Head of caudate nucleus (tissue), 42 donors: ENCODE data around the gene CALCOCO1.
"Not testable (repeated sequence)": the region's sequence is repeated elsewhere in the genome, so short reads cannot be mapped to it uniquely, and the experiment has no call there.

Source experiments
- DNase-seq, 42 donors: peaks; one replicate each; pipeline versions ENCODE4 v3.0.0 to v3.0.0-alpha.2; 2020 to 2021; ENCODE audit warnings: mixed read lengths in 7 of 42
- intact Hi-C: fragments of 100-400 bp; cut with DNase I; formaldehyde crosslinking; loops from one replicate; pipeline ENCODE4 v1.15.0; 2022

CALCOCO1 gene

DNA sequence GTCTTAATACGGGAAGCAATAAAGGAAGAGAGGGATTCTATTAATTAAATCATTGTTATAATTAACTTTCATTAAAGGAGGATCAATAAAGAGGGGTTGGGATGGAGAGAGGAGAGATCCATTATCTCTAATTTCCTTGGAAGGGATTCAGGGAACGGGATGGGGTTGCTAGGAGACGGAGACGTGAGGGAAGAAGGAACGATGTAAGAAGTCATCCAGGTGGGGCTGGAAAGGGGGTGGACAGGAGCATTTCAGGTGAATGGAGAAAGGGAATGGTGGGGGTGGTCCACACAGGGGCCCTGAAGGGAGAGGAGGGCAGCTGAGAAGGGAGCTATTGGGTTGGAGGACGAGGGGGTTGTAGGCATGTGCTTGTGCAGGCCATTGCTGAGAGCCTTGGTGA, 17.2 kb downstream of the CALCOCO1 start:
- peak in 25 of 42 donors; percentile 15 to 76 (median 49) for DNase-seq
- intact Hi-C loops, result no loop called here

DNA sequence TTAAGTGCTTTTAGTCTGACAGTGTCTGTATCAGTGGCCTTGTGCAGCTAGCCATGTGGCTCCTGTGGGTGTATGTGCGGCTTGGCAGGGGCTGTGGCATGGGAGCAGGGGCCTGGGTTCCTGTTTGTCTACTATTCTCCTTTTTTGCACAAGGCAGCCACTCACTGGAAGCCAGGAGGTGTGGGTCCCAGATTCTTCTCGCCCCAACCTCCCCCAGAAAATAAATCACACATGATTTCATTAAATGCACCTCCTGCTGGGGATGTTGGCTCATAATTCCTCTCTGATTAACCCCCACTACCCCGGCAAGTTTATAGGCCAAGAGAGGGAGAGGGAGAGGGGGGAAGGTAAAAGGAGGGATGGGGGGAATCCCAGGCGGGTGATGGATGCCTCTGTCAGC, 17.6 kb downstream of the CALCOCO1 start:
- intact Hi-C loops, result loop anchor here (10.0 kb wide), 1 partner anchor 295 kb away; the partner anchor contains the start of genes HOXC8 and HOXC9

DNA sequence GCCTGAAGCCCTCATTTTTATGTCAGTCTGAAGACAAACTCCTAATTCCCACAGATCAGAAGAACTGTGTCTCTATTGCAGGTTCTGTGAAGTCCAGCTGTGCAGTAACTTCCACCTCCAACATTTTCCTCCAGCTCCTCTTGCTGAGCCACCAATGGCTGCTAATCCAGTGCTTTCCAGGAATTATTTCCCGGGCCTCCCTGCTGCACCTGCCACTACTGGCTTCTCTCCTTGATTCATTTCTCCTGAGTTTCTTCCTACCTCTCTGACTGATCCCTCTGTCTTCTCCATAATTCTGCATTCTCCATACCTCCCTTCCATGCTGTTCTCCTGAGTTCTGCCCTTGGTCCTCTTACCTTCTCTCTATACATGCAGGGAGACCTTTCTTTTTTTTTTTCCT, 21.2 kb downstream of the CALCOCO1 start:
- DNase-seq, result no peak
- intact Hi-C loops, result loop anchor here (10.0 kb wide), 1 partner anchor 299 kb away; the partner anchor contains the start of genes HOXC8 and HOXC9

More for the DNA sequence above, 17.6 kb downstream of the CALCOCO1 start:
- DNase-seq, result peak in 7 of 42 donors; percentile 28 to 46 (median 34)

DNA sequence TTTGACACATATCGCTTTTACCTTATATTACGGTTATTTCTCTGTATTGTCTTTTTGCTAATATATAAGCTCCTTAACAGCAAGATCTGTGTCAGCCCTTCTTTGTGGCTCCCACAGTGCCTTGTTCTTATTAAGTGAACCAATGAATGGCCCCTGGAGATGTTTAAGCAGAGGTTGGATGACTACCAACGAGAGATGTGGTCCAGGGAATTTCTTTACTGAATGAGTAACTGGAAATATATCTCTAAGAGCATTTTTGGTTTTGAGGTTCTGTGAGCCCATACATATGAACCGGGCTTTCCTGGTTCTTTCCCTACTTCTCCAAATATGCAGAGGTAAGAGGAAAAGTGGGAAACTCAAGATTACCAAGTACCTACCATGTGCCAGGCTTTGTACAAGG, 23.5 kb downstream of the CALCOCO1 start:
- DNase-seq, result no peak
- intact Hi-C loops, result loop anchor here (10.0 kb wide), 1 partner anchor 301 kb away; the partner anchor contains the start of genes HOXC8 and HOXC9

DNA sequence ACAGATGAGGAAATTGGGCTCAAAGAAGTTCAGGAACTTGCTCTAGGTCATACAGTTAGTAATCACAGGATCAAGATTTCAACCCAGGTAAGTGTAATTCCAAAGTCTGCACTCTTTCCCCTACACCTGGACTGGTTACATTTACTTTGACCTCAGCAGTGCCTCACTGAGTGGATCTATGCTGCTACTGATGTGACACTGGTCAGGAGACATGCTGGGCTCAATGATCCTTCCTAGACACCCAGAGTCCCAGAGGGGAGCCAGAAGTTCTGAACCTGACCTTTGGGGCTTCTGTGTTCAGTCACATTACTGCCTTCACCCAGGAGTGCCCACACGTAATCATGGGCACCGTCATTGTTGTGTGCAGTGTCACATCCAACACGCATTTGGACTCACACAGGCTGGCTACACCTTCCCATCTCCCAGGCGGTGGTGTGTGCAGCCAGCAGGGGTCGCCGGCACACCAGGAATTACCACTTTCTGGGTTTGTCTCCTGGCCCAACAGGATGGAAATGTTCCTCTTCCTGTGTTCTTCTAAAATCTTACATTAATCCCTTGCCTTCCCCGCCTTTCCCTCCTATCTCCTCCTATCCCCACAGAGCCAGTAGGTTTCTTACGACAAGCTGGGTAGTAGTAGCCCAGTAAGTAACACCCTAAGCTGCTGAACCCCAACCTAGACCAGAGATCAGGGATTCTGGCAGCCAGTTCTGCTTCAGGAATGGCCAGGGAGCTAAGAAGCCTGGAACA, 25.6 kb downstream of the CALCOCO1 start:
- peak; percentile 79 to 95 (median 90) for DNase-seq
- intact Hi-C loops, result loop anchor here (2.0 to 10.0 kb wide), 2 partner anchors 45 to 303 kb away; partner anchors contain the start of genes HOXC8 and HOXC9

DNA sequence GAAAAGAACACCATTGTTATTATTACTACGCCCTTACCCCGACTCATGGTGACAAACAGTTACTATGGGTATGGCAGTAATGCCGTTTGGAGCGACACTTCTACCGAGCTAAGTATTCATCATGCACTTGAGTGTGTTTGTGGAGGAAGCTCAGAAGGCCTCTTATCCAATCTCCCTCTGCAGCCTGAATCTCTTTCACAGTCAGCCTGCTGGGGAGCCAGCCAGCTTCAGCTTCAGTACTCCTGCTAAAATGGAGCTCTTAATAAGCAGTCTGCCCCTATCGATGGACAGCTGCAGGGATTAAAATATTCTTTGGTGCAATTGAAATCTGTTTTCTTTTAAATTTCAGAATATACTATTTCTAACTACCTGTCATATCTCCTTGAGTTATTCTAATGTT, 26.7 kb downstream of the CALCOCO1 start:
- peak in 6 of 42 donors; percentile 26 to 48 (median 32) for DNase-seq
- intact Hi-C loops, result loop anchor here (2.0 to 10.0 kb wide), 2 partner anchors 46 to 304 kb away; partner anchors contain the start of genes HOXC8 and HOXC9

DNA sequence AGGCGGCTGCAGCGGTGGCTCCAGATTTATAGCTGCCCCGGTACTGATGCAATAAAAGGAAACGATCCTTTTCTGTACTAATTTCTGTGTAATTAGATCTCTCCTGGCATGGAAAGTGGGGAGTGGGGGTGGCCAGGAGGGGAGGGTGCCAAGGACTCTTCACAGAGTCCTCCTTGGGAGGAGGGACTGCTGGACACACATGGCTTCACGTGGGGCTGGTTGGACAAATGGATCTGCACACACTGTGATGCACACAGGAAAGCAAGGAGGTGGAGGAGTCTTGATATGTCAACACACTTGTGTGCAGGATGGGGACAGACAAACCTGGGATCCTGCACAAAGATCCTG, 27.6 kb downstream of the CALCOCO1 start:
- no peak for DNase-seq
- intact Hi-C loops, result loop anchor here (2.0 to 10.0 kb wide), 2 partner anchors 47 to 305 kb away; partner anchors contain the start of genes HOXC8 and HOXC9

DNA sequence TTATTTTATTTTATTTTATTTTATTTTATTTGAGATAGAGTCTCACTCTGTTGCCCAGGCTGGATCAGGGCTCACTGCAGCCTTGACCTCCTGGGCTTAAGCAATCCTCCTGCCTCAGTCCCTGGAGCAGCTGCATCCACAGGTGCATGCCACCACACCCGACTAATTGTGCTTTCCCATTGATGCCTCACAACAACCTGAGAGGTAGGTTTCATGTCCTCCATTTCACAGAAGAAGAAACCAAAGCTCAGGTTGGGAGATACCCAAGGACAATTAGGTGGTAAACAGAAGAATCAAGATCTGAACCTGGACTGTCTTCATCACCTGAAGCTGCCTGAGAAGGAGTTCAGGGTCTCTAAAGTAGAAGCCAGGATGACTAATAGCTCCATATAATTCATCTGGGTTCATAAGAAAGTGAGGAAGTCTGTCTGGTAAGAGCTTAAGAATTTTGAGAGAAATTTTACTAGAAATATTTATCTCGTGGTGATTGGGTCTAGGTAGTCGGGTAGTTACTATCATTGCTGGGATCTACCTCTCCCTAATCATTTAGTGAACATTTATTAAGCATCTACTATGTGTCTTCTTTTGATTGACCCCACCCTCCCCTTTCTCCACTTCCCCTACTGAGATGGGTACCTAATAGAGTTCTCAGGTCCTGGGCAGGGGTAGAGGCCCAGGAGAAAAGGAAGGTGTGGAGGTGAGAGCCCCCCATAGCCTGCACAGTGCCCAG, 28.1 kb downstream of the CALCOCO1 start:
- intact Hi-C loops, result no loop called here
- DNase-seq, result no peak

DNA sequence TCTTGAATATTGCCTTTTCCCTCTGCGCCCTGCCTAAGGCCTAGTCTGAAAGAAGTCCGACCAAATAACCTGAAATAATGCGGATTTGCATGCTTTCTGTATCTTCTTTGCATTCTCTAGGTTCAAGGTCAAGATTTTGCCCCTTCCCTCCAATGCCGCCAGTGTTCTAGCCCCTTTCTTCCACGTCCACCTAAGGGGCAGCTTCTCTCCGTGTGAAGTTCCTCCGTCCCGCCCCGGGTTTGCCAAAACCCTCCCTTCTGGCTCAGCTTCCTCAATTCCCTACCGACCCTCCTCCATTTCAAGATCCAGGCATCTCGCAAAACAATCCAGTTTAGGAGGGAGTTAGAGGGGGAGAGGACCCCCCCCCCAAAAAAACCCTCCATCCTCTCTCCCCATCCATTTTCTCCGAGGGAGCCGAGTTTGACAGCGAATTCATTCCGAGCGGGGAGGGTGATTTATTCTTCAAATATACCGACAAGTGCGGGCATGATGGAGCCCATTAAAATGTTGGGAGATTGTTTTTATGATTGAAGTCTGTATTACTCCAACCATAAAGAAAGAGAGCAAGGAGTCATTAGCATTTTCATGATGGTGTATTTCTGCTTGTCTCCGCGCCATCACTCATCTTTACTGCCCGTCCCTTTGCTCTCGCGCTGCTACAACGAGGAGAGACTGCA, 30.5 kb downstream of the CALCOCO1 start:
- no peak for DNase-seq
- intact Hi-C loops, result no loop called here

DNA sequence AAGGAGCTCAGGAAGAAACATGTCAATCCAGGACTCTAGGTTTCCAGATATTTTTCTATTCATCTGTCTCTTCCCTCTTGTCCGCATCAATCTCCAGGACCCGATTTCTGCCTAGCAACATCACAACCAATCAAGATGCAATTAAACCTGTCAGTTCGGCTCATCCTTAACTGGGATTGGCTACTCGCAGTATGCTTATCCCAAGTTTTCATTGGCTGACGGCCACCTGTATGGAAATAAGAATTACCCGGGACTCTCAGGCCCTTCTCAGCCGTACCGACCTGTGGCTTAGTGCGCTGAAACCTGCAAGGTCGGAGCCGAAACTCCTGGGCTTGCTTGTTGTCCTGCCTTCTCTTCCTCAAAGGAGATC, 31.0 kb downstream of the CALCOCO1 start:
- intact Hi-C loops, result no loop called here
- peak; percentile 28 to 95 (median 79) for DNase-seq

DNA sequence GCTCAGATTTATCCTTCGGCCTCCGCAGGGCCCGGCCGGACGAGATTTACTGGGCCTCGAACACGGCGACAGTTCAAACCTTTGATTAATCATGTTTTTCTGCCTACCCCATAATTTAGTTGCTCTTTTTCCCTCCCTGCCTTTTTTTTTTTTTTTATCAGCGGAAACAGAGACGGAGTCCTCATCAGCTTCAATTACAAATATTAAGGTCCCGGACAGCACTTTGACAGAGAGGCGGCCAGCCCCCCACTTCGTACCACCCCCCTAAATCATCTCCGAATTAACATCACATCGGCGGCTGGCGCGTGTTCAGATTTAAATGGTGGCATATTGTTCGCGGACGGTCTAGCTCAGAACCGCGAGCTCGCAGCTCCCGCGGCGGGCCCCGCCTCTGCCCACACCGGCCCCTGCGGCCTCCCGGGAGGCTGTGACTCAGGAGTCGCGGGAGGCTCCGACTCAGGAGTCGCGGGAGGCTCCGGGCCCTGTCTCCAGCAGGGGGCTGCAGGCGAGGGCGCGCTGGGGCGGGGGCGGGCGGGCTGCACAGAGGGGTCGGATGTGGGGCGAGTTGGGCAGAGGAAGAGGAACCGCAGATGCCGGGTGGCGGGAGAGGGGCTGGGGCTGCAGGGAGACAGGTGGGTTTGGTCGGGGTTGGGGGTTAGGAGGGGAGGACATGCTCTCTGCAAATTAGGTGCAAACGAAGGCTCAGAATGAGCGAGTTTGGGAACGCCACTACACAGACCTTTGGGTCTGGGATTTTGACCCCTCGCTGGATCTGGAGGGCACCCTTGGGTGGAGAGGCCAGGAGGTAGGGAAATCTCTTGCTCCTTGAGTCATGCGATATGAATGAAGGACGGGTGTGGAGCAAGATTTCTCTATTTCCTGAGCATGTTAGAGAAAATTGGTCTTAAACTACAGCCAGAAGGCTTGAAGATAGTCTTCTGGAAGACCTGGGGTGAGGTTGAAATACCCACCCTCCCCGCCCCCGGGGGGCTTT, 31.8 kb downstream of the CALCOCO1 start:
- peak in 38 of 42 donors; percentile 30 to 79 (median 54) for DNase-seq
- intact Hi-C loops, result no loop called here

DNA sequence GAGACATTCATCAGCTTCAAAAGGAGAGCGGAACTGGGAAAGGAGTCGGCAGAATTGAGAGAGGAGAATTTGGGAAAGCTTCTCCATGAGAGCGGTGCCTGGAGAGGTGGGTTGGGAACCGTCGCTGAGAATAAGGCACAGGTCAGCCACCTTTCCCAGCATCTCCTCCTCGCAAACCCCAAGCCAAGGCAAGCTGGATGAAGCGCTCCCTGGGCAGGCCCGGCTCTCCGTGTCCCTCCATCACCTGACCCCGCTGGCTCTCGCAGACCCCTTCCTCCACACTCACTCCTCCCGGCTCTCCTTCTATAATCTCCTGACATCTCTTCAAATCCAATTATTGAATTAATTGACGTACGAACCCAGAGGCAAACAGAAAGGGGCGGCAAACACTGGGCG, 32.5 kb downstream of the CALCOCO1 start:
- intact Hi-C loops, result no loop called here
- DNase-seq, result no peak

DNA sequence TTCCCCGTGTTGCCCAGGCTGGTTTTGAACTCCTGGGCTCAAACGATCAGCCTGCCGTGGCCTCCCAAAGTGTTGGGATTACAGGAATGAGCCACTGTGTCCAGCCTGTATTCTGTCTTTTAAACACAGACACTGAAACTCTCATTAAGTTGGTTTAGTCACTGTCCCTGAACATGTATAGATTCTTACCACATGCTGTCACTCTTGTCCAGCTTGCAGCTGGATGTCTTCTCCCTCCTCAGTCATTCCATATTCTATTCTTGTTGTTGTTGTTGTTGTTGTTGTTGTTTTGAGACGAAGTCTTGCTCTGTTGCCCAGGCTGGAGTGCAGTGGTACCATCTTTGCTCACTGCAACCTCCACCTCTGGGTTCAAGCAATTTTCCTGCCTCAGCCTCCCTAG, 39.1 kb downstream of the CALCOCO1 start:
- no peak for DNase-seq
- intact Hi-C loops, result no loop called here

DNA sequence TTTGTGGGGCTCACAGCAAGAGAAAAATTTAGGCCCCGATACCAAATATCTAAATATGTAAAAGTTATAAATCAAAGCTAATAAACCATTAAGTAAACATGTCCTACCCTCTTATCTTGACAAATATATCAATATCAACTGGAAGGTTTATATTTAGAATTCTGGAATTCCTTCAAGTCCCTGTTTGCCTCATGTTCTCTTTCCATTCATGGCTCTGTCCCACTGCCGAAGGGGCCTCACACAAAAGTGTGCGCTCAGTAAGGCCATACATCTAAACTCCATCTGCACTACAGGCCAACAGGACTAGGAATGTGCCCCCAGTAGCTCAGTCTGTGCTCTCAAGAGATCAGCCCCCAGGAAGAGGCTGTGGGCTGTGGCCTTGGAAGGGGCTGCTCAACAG, 40.8 kb downstream of the CALCOCO1 start:
- intact Hi-C loops, result no loop called here
- DNase-seq, result no peak

DNA sequence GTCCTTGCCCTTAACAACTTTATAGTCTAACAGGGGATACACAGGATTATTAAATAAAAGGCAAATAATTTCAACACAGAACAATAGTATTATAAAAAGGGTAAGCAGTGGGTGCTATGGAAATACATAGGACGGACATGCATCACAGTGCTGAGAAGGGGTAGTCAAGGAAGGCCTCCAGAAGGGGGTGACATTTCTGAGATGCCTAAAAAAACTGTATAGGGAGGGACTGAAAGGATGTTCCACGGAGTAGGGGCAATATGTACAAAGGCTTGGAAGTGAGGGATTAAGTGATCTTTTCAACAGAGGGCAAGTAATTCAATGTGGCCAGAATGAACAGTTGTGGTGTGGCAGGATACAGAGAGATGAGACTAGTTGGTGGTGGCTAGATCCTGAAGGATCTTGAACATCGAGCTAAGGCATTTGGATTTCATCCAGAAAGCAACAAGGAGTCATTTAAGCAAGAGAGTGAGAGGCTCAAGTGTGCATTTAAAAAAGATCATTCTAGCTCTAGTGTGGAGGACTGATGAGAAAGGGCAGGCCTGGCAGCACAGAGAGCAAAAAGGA, 42.5 kb downstream of the CALCOCO1 start:
- no peak for DNase-seq
- intact Hi-C loops, result no loop called here

DNA sequence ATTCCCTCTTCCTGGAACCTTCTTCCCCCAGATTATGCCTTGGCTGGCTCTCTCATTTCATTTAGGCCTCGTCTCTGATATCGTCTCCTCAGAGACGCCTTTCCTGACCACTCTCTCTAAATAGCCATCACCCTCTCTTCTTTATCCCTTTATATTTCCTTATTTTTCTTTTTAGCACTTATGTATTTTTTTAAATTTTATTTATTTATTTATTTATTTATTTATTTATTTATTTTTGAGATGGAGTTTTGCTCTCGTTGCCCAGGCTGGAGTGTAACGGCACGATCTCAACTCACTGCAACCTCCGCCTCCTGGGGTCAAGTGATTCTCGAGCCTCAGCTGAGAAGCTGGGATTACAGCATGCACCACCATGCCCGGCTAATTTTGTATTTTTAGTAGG, 43.3 kb downstream of the CALCOCO1 start:
- DNase-seq, result no peak
- intact Hi-C loops, result no loop called here

DNA sequence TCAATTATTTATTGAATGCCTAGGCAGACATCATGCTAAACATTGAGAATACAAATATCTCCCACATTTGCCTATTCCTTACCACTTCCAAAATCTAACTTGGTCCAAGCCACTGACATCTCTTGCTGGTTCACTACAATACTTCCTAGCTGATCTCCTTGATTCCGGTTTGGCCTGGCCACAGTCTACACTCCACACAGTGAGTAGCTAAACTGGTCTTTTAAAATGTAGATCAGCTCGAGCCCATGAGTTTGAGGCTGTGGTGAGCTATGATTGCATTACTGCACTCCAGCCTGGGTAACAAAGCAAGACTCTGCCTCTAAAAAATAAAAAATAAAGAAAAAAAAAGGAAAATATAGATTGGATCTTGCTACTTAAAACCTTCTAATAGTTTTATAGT, 43.8 kb downstream of the CALCOCO1 start:
- no peak for DNase-seq
- intact Hi-C loops, result no loop called here

DNA sequence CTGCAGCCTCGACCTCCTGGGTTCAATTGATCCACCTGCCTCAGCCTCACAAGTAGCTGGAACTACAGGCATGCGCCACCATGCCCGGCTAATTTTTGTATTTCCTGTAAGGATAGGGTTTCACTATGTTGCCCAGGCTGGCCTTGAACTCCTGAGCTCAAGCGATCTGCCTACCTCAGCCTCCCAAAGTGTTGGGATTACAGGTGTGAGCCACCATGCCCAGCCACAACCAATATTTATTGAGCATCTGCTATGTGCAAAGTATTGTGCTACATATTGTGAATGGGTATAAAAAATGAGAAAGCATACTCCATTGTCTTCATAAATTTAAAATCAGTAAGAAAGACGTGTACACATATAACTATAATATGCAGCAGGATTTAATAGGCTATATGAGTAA, 47.2 kb downstream of the CALCOCO1 start:
- intact Hi-C loops, DNase-seq: not testable (repeated sequence)
